ENCODE data around the gene ASF1B. TPM values are rescaled to one million over a fixed set of nuclear protein-coding genes. Genes with fewer than 3 reads are reported as not detected.

Gene ASF1B
- total and polyA plus RNA-seq, 2 experiments from 2014 or later = 21.8 to 27.5 TPM

- peak; percentile 7 for TF ChIP-seq CTCF (IDR thresholded peaks at IDR 0.05; ENCODE audit: low read depth, low read length)
- Histone ChIP-seq H3K9me3 (ENCODE audit: low read depth) (no peaks in the 10 kb centered on the region), H3K27me3 (peaks cover 14% of the 10 kb centered on the region), H3K4me3 (peak overlapping the region; percentile 89), H3K36me3 (no peaks in the 10 kb centered on the region), H3K4me1 (ENCODE audit: low read depth) (peaks cover 15% of the 10 kb centered on the region), H3K27ac (no peak overlapping the region)
- peak; percentile 81 to 86 for DNase-seq (ENCODE audit: low read depth in 1 of 2, low spot score in 1 of 2)
These were observed 63.0 kb downstream of the ASF1B start for GRCh38 chr19:14073261-14073924.

GRCh38 chr19:14072535-14073260 lies 63.7 kb downstream of the ASF1B start, which contains the start of gene MISP3:
Gene MISP3 (plus strand): TSS chr19:14072786. CDS start chr19:14073310, 524 bp downstream.
- peak; percentile 1 for TF ChIP-seq CTCF (IDR thresholded peaks at IDR 0.05; ENCODE audit: low read depth, low read length)
- H3K4me1 ChIP-seq (ENCODE audit: low read depth) = peaks cover 15% of the 10 kb centered on the region
- no peaks in the 10 kb centered on the region for H3K36me3 ChIP-seq
- peak within 1 kb of the TSS; percentile 40 for H3K27ac ChIP-seq
- peak within 1 kb of the TSS; percentile 89 for H3K4me3 ChIP-seq
- no peaks in the 10 kb centered on the region for H3K9me3 ChIP-seq (ENCODE audit: low read depth)
- DNase-seq (ENCODE audit: low read depth in 1 of 2, low spot score in 1 of 2) = peak in 1 of 2 donors; percentile 59
- peaks cover 14% of the 10 kb centered on the region for H3K27me3 ChIP-seq

GRCh38 chr19:14070268-14071050 lies 65.9 kb downstream of the ASF1B start:
- no peak for DNase-seq (ENCODE audit: low read depth in 1 of 2, low spot score in 1 of 2)
- Histone ChIP-seq H3K9me3 (ENCODE audit: low read depth) (no peaks in the 10 kb centered on the region), H3K4me3 (no peak overlapping the region), H3K4me1 (ENCODE audit: low read depth) (peaks cover 15% of the 10 kb centered on the region), H3K36me3 (no peaks in the 10 kb centered on the region), H3K27me3 (peaks cover 13% of the 10 kb centered on the region), H3K27ac (no peak overlapping the region)
- no peak for TF ChIP-seq CTCF (IDR thresholded peaks at IDR 0.05; ENCODE audit: low read depth, low read length)

Other genes starting within 250 kb of the ASF1B start
- gene BRME1, start 230.5 kb downstream of the ASF1B start, total RNA-seq = 4.0 and 8.8 TPM in 2 replicates
- 3.0 and 8.2 TPM in 2 replicates for gene BRME1, start 230.5 kb downstream of the ASF1B start, polyA plus RNA-seq
- 43.2 and 46.6 TPM in 2 replicates for gene CC2D1A, start 230.4 kb downstream of the ASF1B start, total RNA-seq
- 41.5 and 42.5 TPM in 2 replicates for gene CC2D1A, start 230.4 kb downstream of the ASF1B start, polyA plus RNA-seq
- gene PODNL1, start 198.2 kb downstream of the ASF1B start, total RNA-seq = 0.24 and 0.67 TPM in 2 replicates
- gene PODNL1, start 198.2 kb downstream of the ASF1B start, polyA plus RNA-seq = not detected in 2 replicates
- gene DCAF15, start 184.1 kb downstream of the ASF1B start, total RNA-seq = 44.6 and 48.1 TPM in 2 replicates
- gene DCAF15, start 184.1 kb downstream of the ASF1B start, polyA plus RNA-seq = 33.3 and 34.0 TPM in 2 replicates
- 8.9 TPM in 2 replicates for gene RFX1, start 130.3 kb downstream of the ASF1B start, total RNA-seq
- gene RFX1, start 130.3 kb downstream of the ASF1B start, polyA plus RNA-seq = 2.7 and 3.3 TPM in 2 replicates
- not detected in 2 replicates for gene RLN3, start 108.4 kb downstream of the ASF1B start, total RNA-seq
- gene RLN3, start 108.4 kb downstream of the ASF1B start, polyA plus RNA-seq = 0.44 TPM in 1 of 2 replicates, not detected in the other
- gene IL27RA, start 104.8 kb downstream of the ASF1B start, total RNA-seq = 4.6 and 7.1 TPM in 2 replicates
- gene IL27RA, start 104.8 kb downstream of the ASF1B start, polyA plus RNA-seq = 4.3 and 17.1 TPM in 2 replicates
- 0.25 and 0.30 TPM in 2 replicates for gene PALM3, start 74.5 kb downstream of the ASF1B start, total RNA-seq
- gene PALM3, start 74.5 kb downstream of the ASF1B start, polyA plus RNA-seq = 0.10 and 1.0 TPM in 2 replicates
- 16.0 and 19.4 TPM in 2 replicates for gene MISP3, start 63.8 kb downstream of the ASF1B start, total RNA-seq
- gene MISP3, start 63.8 kb downstream of the ASF1B start, polyA plus RNA-seq = 23.2 and 25.6 TPM in 2 replicates
- 3.6 and 14.2 TPM in 2 replicates for gene C19orf67, start 50.8 kb downstream of the ASF1B start, total RNA-seq
- gene C19orf67, start 50.8 kb downstream of the ASF1B start, polyA plus RNA-seq = 4.1 and 7.5 TPM in 2 replicates
- gene SAMD1, start 45.8 kb downstream of the ASF1B start, total RNA-seq = 112 and 158 TPM in 2 replicates
- gene SAMD1, start 45.8 kb downstream of the ASF1B start, polyA plus RNA-seq = 130 and 136 TPM in 2 replicates
- 95.2 and 126 TPM in 2 replicates for gene PRKACA, start 18.8 kb downstream of the ASF1B start, total RNA-seq
- gene PRKACA, start 18.8 kb downstream of the ASF1B start, polyA plus RNA-seq = 30.6 and 33.5 TPM in 2 replicates
- 26.6 and 55.8 TPM in 2 replicates for gene ADGRL1, start 69.6 kb upstream of the ASF1B start, total RNA-seq
- 19.6 and 35.2 TPM in 2 replicates for gene ADGRL1, start 69.6 kb upstream of the ASF1B start, polyA plus RNA-seq
- gene ADGRE5, start 244.9 kb upstream of the ASF1B start, total RNA-seq = 2.2 and 7.1 TPM in 2 replicates
- gene ADGRE5, start 244.9 kb upstream of the ASF1B start, polyA plus RNA-seq = 4.6 and 5.0 TPM in 2 replicates

Measured in cardiac muscle cell (in vitro differentiated cells and primary cell).